CD4-positive, alpha-beta T cell treated with Interleukin-15 for 1 hour (primary cell): ENCODE measurements around the gene LTA.
"Not testable (repeated sequence)": the region's sequence is repeated elsewhere in the genome, so short reads cannot be mapped to it uniquely, and the experiment has no call there.

Experiments used
- DNase-seq: peaks from one replicate; pipeline ENCODE4 v3.0.0-alpha.2; 2020

Gene LTA

GRCh38 chr6:31590691-31591090 lies 18.6 kb downstream of the LTA start:
- not testable (repeated sequence) for DNase-seq

GRCh38 chr6:31592396-31592771 lies 20.3 kb downstream of the LTA start:
- DNase-seq = no peak

- DNase-seq = peak; percentile 58
These were observed 24.9 kb downstream of the LTA start for GRCh38 chr6:31597006-31597405.

GRCh38 chr6:31607317-31607716 lies 35.2 kb downstream of the LTA start:
- no peak for DNase-seq

- DNase-seq = no peak
These were observed 37.7 kb downstream of the LTA start for GRCh38 chr6:31609519-31610406.

GRCh38 chr6:31610968-31611367 lies 38.9 kb downstream of the LTA start:
- DNase-seq = no peak

GRCh38 chr6:31614075-31614619 lies 42.1 kb downstream of the LTA start:
- DNase-seq = peak; percentile 38

- peak; percentile 25 for DNase-seq
These were observed 42.8 kb downstream of the LTA start, which contains the start of gene AIF1 for GRCh38 chr6:31614684-31615578. Gene AIF1 (plus strand): TSS chr6:31615234. CDS start chr6:31615330, 96 bp downstream.

- DNase-seq = peak; percentile 38
These were observed 43.7 kb downstream of the LTA start for GRCh38 chr6:31615748-31616147.

- DNase-seq = no peak
These were observed 44.9 kb downstream of the LTA start for GRCh38 chr6:31617010-31617409.

GRCh38 chr6:31619805-31620585 lies 47.9 kb downstream of the LTA start:
- peak; percentile 99 for DNase-seq

GRCh38 chr6:31620586-31621319 lies 48.7 kb downstream of the LTA start, which contains the start of gene PRRC2A:
Gene PRRC2A (plus strand): TSS chr6:31620715. CDS start chr6:31622790, 2,075 bp downstream.
- DNase-seq = no peak

GRCh38 chr6:31621320-31621939 lies 49.3 kb downstream of the LTA start:
- no peak for DNase-seq

- DNase-seq = no peak
These were observed 49.9 kb downstream of the LTA start for GRCh38 chr6:31621991-31622390.

- no peak for DNase-seq
These were observed 50.6 kb downstream of the LTA start for GRCh38 chr6:31622684-31623091.
